BLaER1 treated with 17β-estradiol and CSF1 and Interleukin-3, amounts not matched to agents 10 nM and 100 nM (cell line): ENCODE results near the gene BLMH.
"Not testable (repeated sequence)": the region's sequence is repeated elsewhere in the genome, so short reads cannot be mapped to it uniquely, and the experiment has no call there.

Source experiments
- H3K27ac ChIP-seq, 11 experiments: shearing (Covaris generic); formaldehyde crosslinking; 2 replicates each; pipeline ENCODE4 v1.8.1; 2022
- H3K27me3 ChIP-seq, 11 experiments: shearing (Covaris generic); formaldehyde crosslinking; 2 replicates each; pipeline ENCODE4 v1.8.1; 2022
- H3K36me3 ChIP-seq, 11 experiments: shearing (Covaris generic); formaldehyde crosslinking; 2 replicates each; pipeline ENCODE4 v1.8.1; 2022
- H3K4me1 ChIP-seq, 10 experiments: shearing (Covaris generic); formaldehyde crosslinking; 2 replicates each; pipeline ENCODE4 v1.8.1; 2022
- H3K4me2 ChIP-seq, 11 experiments: shearing (Covaris generic); formaldehyde crosslinking; 2 replicates each; pipeline ENCODE4 v1.8.1; 2022
- H3K4me3 ChIP-seq, 10 experiments: shearing (Covaris generic); formaldehyde crosslinking; 2 replicates each; pipeline ENCODE4 v1.8.1; 2022
- H3K9ac ChIP-seq, 11 experiments: shearing (Covaris generic); formaldehyde crosslinking; 2 replicates each; pipeline ENCODE4 v1.8.1; 2022
- H3K9me3 ChIP-seq, 11 experiments: shearing (Covaris generic); formaldehyde crosslinking; replicated peaks in 1 of 11; 2 replicates each; pipeline ENCODE4 v1.8.1; 2022
- H4K20me1 ChIP-seq, 11 experiments: shearing (Covaris generic); formaldehyde crosslinking; 2 replicates each; pipeline ENCODE4 v1.8.1; 2022
- Cebpa-rat ChIP-seq, 11 experiments: shearing (Covaris generic); IDR thresholded peaks; 2 replicates each; pipeline ENCODE4 v1.8.1; 2022

BLMH gene

GRCh38 chr17:30212750-30213149 lies 79.0 kb downstream of the BLMH start:
- no peak overlapping the region for H3K4me3 ChIP-seq
- H3K36me3 ChIP-seq: no peaks in the 10 kb centered on the region
- no peak overlapping the region for H3K27ac ChIP-seq
- TF ChIP-seq Cebpa-rat (IDR thresholded peaks at IDR 0.05): no peak
- H3K27me3 ChIP-seq: no peaks in the 10 kb centered on the region
- peaks cover 7 to 10% (median 8%) of the 10 kb centered on the region in 10 experiments; a peak in 19 of 20 replicates for H3K4me1 ChIP-seq
- no peak overlapping the region for H3K9ac ChIP-seq
- H3K4me2 ChIP-seq: no peak overlapping the region
- no peaks in the 10 kb centered on the region for H3K9me3 ChIP-seq
- no peaks in the 10 kb centered on the region for H4K20me1 ChIP-seq

- Histone ChIP-seq H3K27ac (no peak overlapping the region), H3K4me3 (no peak overlapping the region), H3K4me1 (peaks cover 8 to 13% (median 10%) of the 10 kb centered on the region in 10 experiments; a peak in 19 of 20 replicates)
Observed at GRCh38 chr17:30211371-30211770, 80.4 kb downstream of the BLMH start.

GRCh38 chr17:30210901-30211300 lies 80.8 kb downstream of the BLMH start:
- TF ChIP-seq Cebpa-rat (IDR thresholded peaks at IDR 0.05): no peak
- no peaks in the 10 kb centered on the region for H4K20me1 ChIP-seq

More at GRCh38 chr17:30211371-30211770, 80.4 kb downstream of the BLMH start:
- TF ChIP-seq Cebpa-rat (IDR thresholded peaks at IDR 0.05): no peak
- H3K27me3 ChIP-seq: no peaks in the 10 kb centered on the region
- no peaks in the 10 kb centered on the region for H3K9me3 ChIP-seq
- no peaks in the 10 kb centered on the region for H4K20me1 ChIP-seq
- H3K9ac ChIP-seq: no peak overlapping the region
- no peak overlapping the region for H3K4me2 ChIP-seq
- H3K36me3 ChIP-seq: no peaks in the 10 kb centered on the region

GRCh38 chr17:30210366-30210765 lies 81.4 kb downstream of the BLMH start:
- Histone ChIP-seq H4K20me1 (no peaks in the 10 kb centered on the region), H3K4me2 (no peak overlapping the region), H3K4me3 (no peak overlapping the region), H3K27me3 (no peaks in the 10 kb centered on the region), H3K9me3 (no peaks in the 10 kb centered on the region), H3K27ac (no peak overlapping the region), H3K4me1 (peaks cover 8 to 13% (median 10%) of the 10 kb centered on the region in 10 experiments; a peak in 19 of 20 replicates), H3K9ac (no peak overlapping the region), H3K36me3 (no peaks in the 10 kb centered on the region)
- TF ChIP-seq Cebpa-rat (IDR thresholded peaks at IDR 0.05): no peak

More at GRCh38 chr17:30210901-30211300, 80.8 kb downstream of the BLMH start:
- H3K4me1 ChIP-seq: peaks cover 8 to 13% (median 10%) of the 10 kb centered on the region in 10 experiments; a peak in 19 of 20 replicates
- no peaks in the 10 kb centered on the region for H3K36me3 ChIP-seq
- H3K27me3 ChIP-seq: no peaks in the 10 kb centered on the region
- H3K4me3 ChIP-seq: no peak overlapping the region
- H3K27ac ChIP-seq: no peak overlapping the region
- H3K4me2 ChIP-seq: no peak overlapping the region
- no peaks in the 10 kb centered on the region for H3K9me3 ChIP-seq
- no peak overlapping the region for H3K9ac ChIP-seq

- no peak overlapping the region for H3K4me3 ChIP-seq
- H3K4me1 ChIP-seq: peaks cover 8 to 13% (median 10%) of the 10 kb centered on the region in 10 experiments; a peak in 19 of 20 replicates
- TF ChIP-seq Cebpa-rat (IDR thresholded peaks at IDR 0.05): no peak
- no peaks in the 10 kb centered on the region for H4K20me1 ChIP-seq
- no peak overlapping the region for H3K9ac ChIP-seq
- H3K9me3 ChIP-seq: no peaks in the 10 kb centered on the region
- no peaks in the 10 kb centered on the region for H3K36me3 ChIP-seq
- H3K27ac ChIP-seq: no peak overlapping the region
- H3K4me2 ChIP-seq: no peak overlapping the region
- no peaks in the 10 kb centered on the region for H3K27me3 ChIP-seq
Observed at GRCh38 chr17:30209930-30210329, 81.8 kb downstream of the BLMH start.

GRCh38 chr17:30208214-30208613 lies 83.5 kb downstream of the BLMH start:
- Histone ChIP-seq H3K27me3 (no peaks in the 10 kb centered on the region), H3K4me3 (no peak overlapping the region), H3K4me2 (peak overlapping the region; percentile 3 to 60 (median 43); a peak in 20 of 22 replicates), H3K4me1 (peaks cover 8 to 13% (median 10%) of the 10 kb centered on the region in 10 experiments; a peak in 19 of 20 replicates), H3K9ac (no peak overlapping the region), H3K27ac (no peak overlapping the region), H3K36me3 (no peaks in the 10 kb centered on the region), H3K9me3 (no peaks in the 10 kb centered on the region), H4K20me1 (no peaks in the 10 kb centered on the region)
- TF ChIP-seq Cebpa-rat (IDR thresholded peaks at IDR 0.05): no peak

- H4K20me1 ChIP-seq: no peaks in the 10 kb centered on the region
- H3K4me3 ChIP-seq: no peak overlapping the region
- H3K36me3 ChIP-seq: no peaks in the 10 kb centered on the region
- H3K4me2 ChIP-seq: peak overlapping the region; percentile 3 to 60 (median 43); a peak in 16 of 22 replicates
- no peak overlapping the region for H3K9ac ChIP-seq
- H3K4me1 ChIP-seq: peaks cover 8 to 13% (median 10%) of the 10 kb centered on the region in 10 experiments; a peak in 19 of 20 replicates
- H3K9me3 ChIP-seq: no peaks in the 10 kb centered on the region
- no peaks in the 10 kb centered on the region for H3K27me3 ChIP-seq
- no peak for TF ChIP-seq Cebpa-rat (IDR thresholded peaks at IDR 0.05)
- H3K27ac ChIP-seq: no peak overlapping the region
Observed at GRCh38 chr17:30207655-30208054, 84.1 kb downstream of the BLMH start.

GRCh38 chr17:30203471-30203981 lies 88.2 kb downstream of the BLMH start:
- no peaks in the 10 kb centered on the region for H4K20me1 ChIP-seq
- H3K4me3 ChIP-seq: no peak overlapping the region
- peaks cover 8 to 11% (median 9%) of the 10 kb centered on the region in 10 experiments; a peak in 19 of 20 replicates for H3K4me1 ChIP-seq
- no peak overlapping the region for H3K4me2 ChIP-seq
- TF ChIP-seq Cebpa-rat (IDR thresholded peaks at IDR 0.05): no peak
- H3K27ac ChIP-seq: no peak overlapping the region
- H3K9ac ChIP-seq: no peak overlapping the region
- H3K36me3 ChIP-seq: no peaks in the 10 kb centered on the region
- no peaks in the 10 kb centered on the region for H3K9me3 ChIP-seq
- H3K27me3 ChIP-seq: no peaks in the 10 kb centered on the region

GRCh38 chr17:30200656-30201055 lies 91.1 kb downstream of the BLMH start:
- H3K27ac ChIP-seq, H3K9me3 ChIP-seq, H3K4me2 ChIP-seq, H3K4me3 ChIP-seq, H4K20me1 ChIP-seq, H3K4me1 ChIP-seq, H3K27me3 ChIP-seq, H3K9ac ChIP-seq, H3K36me3 ChIP-seq: not testable (repeated sequence)

- Histone ChIP-seq H3K4me1 (0 out of 20 replicates have a peak, but pooled peaks cover 0 to 6% (median 0%) of the 10 kb centered on the region in 10 experiments), H4K20me1 (no peaks in the 10 kb centered on the region), H3K4me2 (no peak overlapping the region), H3K36me3 (no peaks in the 10 kb centered on the region), H3K4me3 (no peak overlapping the region), H3K9ac (no peak overlapping the region), H3K27ac (no peak overlapping the region), H3K27me3 (no peaks in the 10 kb centered on the region), H3K9me3 (no peaks in the 10 kb centered on the region)
- no peak for TF ChIP-seq Cebpa-rat (IDR thresholded peaks at IDR 0.05)
Observed at GRCh38 chr17:30200106-30200505, 91.6 kb downstream of the BLMH start.
